Tibial artery (tissue), 4 donors: ENCODE data around the gene CABLES2.

ENCODE experiments used
- DNase-seq, 2 donors: peaks; one replicate each; pipeline ENCODE4 v3.0.0-alpha.2; 2019
- H3K27ac ChIP-seq, 2 donors: fragments of 200-600 bp; sonication (generic) in 1 of 2; 1 replicate in 1 of 2; 2 replicates in 1 of 2; pipeline ENCODE4 v1.5.1; 2018 to 2019; ENCODE audit warnings: mild to moderate bottlenecking in 1 of 2
- H3K27me3 ChIP-seq, 2 donors: fragments of 200-600 bp; sonication (generic) in 1 of 2; one replicate each; pipeline versions ENCODE4 v1.5.1 to v1.6.0; 2016 to 2019
- H3K36me3 ChIP-seq, 3 donors: fragments of 200-600 bp; sonication (generic) in 2 of 3; one replicate each; pipeline ENCODE4 v1.5.1; 2016 to 2019; ENCODE audit warnings: mild to moderate bottlenecking in 2 of 3
- H3K4me1 ChIP-seq, 4 donors: fragments of 200-600 bp; sonication (generic) in 2 of 4; 1 replicate in 3 of 4; 2 replicates in 1 of 4; pipeline ENCODE4 v1.5.1; 2016 to 2019
- H3K4me3 ChIP-seq, 2 donors: fragments of 200-600 bp; sonication (generic) in 1 of 2; 1 replicate in 1 of 2; 2 replicates in 1 of 2; pipeline ENCODE4 v1.5.1; 2018 to 2019; ENCODE audit warnings: mild to moderate bottlenecking in 2 of 2
- H3K9me3 ChIP-seq, 3 donors: fragments of 200-600 bp; sonication (generic) in 1 of 3; one replicate each; pipeline ENCODE4 v1.5.1; 2016 to 2019
- CTCF ChIP-seq, 2 experiments: fragments of 200-600 bp in 1 of 2; fragments of 450-650 bp in 1 of 2; IDR thresholded peaks; one replicate each; pipeline ENCODE4 v1.5.1; 2017 to 2019; ENCODE audit warnings: antibody characterized with exemption in 2 of 2, mild to moderate bottlenecking in 1 of 2, moderate library complexity in 1 of 2
- intact Hi-C: fragments of 100-400 bp; cut with DNase I; formaldehyde crosslinking; loops from one replicate; pipeline ENCODE4 v1.15.0; 2023; ENCODE audit warnings: low total_unique reads

The CABLES2 gene

DNA sequence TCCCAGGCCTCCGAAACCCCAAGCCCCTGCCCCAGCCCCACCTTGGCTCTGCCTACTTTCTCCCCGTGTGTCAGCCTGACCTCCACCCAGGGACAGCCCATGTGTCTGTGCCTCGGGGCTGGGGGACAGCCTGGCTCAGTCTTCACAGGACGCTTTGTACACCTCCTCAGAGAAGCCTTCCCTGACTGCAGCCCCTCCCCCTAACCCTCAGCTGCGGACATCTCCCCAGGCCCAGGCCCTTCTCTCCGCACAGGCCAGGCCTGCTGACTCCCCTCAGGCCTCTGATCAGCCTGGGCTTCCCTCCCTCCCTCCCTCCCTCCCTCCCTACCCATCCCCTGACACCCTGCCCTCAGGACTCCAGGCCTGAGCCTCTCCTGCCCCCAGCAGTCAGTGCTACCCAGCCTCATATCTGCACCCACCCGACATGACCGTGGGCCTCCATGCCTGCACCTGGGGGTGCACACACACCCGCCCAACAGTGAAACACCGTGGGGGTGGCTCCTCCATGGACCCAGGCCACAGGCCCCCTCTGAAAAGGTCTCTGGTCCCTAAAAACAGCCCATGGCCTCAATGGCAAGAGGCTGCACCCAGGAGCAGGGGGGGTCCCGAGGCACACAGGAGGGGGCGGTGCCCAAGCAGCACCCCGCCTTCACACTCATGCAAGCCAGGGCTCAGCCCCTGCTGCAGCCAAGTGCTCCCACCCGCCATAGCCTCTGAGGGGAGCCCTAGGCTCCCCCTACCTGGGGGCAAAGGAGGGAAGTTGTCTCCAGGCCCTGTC is 52.9 kb downstream of the CABLES2 start:
- TF ChIP-seq CTCF (IDR thresholded peaks at IDR 0.05): no peak
- Histone ChIP-seq H3K36me3 (peaks cover 26 to 29% (median 26%) of the 10 kb centered on the region in 3 donors), H3K9me3 (no peaks in the 10 kb centered on the region), H3K4me3 (peak overlapping the region; percentile 41 to 49), H3K4me1 (peaks cover 19 to 77% (median 72%) of the 10 kb centered on the region in 4 donors), H3K27ac (peak overlapping the region; percentile 96 to 97), H3K27me3 (no peaks in the 10 kb centered on the region)
- intact Hi-C loops: loop anchor here (5.0 kb wide), 1 partner anchor 37 kb away; no protein-coding TSS in a partner anchor
- DNase-seq: no peak

DNA sequence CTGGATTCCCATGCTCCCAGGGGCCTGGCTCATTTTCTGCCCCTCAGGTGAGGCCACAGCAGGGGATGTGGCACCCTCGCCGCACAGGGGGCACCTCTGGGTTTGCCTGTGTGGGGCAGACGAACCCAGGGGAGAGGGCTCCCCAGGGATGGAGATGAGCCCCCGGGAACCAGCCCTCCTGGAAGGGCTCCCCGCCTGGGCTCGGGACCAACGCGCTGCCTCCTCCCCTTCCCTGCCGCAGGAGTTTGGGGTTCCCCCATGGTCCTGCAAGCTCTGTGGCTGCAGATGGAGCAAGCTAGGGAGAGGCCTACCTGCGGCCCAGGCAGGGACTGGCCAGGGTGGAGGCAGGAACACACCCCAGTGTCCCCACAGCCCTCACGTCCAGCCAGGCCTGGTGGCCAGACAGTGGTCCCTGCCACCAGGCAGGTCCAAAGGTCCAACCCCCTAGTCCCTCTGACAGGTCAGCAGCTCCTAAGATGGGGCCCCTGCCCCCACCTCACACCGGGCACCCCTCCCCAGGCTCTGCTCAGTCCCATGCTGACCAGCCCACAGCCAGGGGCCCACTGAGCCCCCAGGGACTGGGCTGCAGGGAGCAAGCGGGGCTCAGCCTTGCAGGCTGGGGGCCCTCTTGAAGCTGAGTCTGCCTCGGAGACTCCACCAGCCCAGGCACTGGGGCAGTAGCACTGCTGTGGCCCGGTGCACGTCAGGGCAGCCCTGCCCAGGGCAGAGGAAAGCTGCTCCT is 53.6 kb downstream of the CABLES2 start:
- H3K4me3 ChIP-seq: peak overlapping the region in 1 of 2 donors; percentile 14
- H3K9me3 ChIP-seq: no peaks in the 10 kb centered on the region
- intact Hi-C loops: loop anchor here (5.0 kb wide), 1 partner anchor 36 kb away; no protein-coding TSS in a partner anchor
- TF ChIP-seq CTCF (IDR thresholded peaks at IDR 0.05): no peak
- no peaks in the 10 kb centered on the region for H3K27me3 ChIP-seq
- DNase-seq: no peak
- peak overlapping the region; percentile 96 to 97 for H3K27ac ChIP-seq
- peaks cover 29% of the 10 kb centered on the region in 3 donors for H3K36me3 ChIP-seq
- H3K4me1 ChIP-seq: peaks cover 12 to 70% (median 65%) of the 10 kb centered on the region in 4 donors

DNA sequence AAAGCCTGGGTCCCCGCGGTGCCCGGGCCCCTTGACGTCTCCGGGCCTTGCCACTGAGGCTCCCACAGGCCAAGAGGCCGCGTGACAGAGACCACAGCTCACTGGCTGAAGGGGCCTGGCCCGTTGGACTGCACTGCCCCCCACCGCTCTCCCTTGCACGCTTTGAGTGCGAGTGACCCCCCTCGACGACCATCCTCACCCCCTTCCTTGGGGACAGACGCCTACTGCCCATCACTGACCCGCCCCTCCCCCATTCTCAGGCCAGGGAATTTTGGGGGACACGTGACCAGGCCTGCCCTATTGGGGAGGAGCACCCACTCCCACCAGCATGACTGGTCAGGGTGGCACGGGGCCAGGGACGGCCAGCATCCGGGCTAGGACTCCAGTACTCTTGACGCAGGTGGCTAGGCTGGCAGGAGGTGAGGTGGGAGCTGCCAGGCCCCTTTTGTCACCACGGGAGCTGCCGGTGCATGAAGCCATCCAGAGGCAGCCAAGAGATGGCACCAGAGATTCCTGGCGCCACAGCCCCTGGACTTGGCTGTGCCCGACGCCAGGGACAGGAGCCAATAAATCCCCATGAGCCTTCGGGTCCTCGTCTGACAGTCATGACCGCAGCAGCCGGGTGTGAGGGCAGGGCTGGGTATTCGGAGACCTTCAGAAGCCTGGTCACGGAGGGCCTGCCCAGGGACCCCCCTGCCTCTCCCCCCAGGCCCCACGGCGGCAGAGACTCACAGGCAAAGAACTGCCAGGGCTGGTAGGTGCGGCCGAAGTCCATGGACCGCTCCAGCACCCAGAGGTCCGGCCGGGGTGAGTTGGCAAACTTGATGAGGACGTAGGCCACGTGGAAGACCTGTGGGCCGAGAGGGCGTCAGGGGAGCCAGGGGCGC is 54.4 kb downstream of the CABLES2 start:
- Histone ChIP-seq H3K36me3 (peaks cover 34 to 38% (median 35%) of the 10 kb centered on the region in 3 donors), H3K27ac (peak overlapping the region; percentile 96 to 97), H3K4me1 (peaks cover 12 to 61% (median 56%) of the 10 kb centered on the region in 4 donors), H3K4me3 (peak overlapping the region in 1 of 2 donors; percentile 14), H3K27me3 (no peaks in the 10 kb centered on the region), H3K9me3 (no peaks in the 10 kb centered on the region)
- peak; percentile 54 to 60 for TF ChIP-seq CTCF (IDR thresholded peaks at IDR 0.05)
- DNase-seq: peak; percentile 68 to 97
- intact Hi-C loops: loop anchor here (5.0 kb wide), 1 partner anchor 35 kb away; no protein-coding TSS in a partner anchor

DNA sequence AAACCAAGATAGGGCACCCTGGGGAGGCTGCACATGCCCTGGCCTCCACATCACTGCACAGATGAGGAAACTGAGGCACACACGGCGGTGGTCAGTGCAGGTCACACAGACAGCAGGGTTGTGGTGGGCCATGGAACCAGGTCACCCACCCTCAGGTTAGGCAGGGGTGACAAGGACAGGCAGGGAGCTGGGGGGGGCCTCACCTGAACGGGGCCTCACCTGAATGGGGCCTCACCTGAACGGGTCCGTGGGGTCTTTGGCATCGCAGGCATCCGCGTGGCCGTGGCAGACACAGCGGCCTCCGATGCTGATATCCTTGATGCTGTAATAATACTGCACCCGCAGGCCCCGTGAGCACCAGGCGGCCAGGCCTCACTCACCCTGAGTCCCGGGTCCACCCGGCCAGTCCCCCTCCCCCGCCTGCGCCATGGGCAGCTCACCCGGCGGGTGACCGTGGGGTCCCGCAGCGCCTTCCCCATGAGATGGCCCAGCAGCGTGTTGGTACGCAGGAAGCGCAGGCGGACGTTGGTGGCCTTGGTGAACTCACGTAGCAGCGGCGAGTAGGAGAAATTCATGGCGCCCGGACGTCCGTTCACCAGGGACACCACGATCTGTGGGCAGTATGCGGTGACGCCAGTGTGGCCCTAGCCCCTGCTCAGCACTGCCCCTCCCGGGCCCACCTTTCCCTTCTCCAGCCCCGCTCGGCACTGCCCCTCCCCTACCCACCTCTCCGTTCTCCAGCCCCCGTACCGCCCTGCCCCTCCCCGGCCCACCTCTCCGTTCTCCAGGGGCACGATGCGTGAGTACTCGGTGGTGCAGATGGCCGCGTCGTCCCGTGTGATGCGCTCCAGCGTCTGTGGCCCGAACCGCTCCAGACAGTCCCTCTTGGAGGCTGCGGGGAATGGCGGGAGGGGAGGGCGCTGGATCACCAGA is 55.4 kb downstream of the CABLES2 start:
- H3K36me3 ChIP-seq: peaks cover 44 to 47% (median 44%) of the 10 kb centered on the region in 3 donors

More for the DNA sequence above, 55.4 kb downstream of the CABLES2 start:
- Histone ChIP-seq H3K4me1 (peaks cover 12 to 52% (median 47%) of the 10 kb centered on the region in 4 donors), H3K27me3 (no peaks in the 10 kb centered on the region), H3K27ac (peak overlapping the region; percentile 96 to 97), H3K9me3 (no peaks in the 10 kb centered on the region), H3K4me3 (no peak overlapping the region)
- intact Hi-C loops: loop anchor here (5.0 kb wide), 1 partner anchor 34 kb away; no protein-coding TSS in a partner anchor
- no peak for DNase-seq
- TF ChIP-seq CTCF (IDR thresholded peaks at IDR 0.05): no peak
